Spleen (tissue), 11 donors: ENCODE measurements around the gene EPOP. TPM values are rescaled to one million over a fixed set of nuclear protein-coding genes. Genes with fewer than 3 reads are reported as not detected.
A peak's percentile ranks its signal among the peaks of the same experiment; 100 is the strongest.

Experiments used
- DNase-seq: peaks from one replicate; pipeline ENCODE4 v3.0.0-alpha.2; 2020
- H3K27ac ChIP-seq, 8 donors: fragments of 200-600 bp; sonication (generic) in 7 of 8; 1 replicate in 4 of 8; 2 replicates in 4 of 8; pipeline versions ENCODE4 v1.5.0 to v1.8.0; 2016 to 2021; ENCODE audit warnings: inconsistent platforms in 4 of 8, mild to moderate bottlenecking in 4 of 8, moderate library complexity in 1 of 8
- H3K27me3 ChIP-seq, 7 donors: fragments of 200-600 bp; sonication (generic) in 6 of 7; replicated peaks in 1 of 7; 1 replicate in 4 of 7; 2 replicates in 3 of 7; pipeline versions ENCODE4 v1.5.0 to v1.8.0; 2016 to 2021; ENCODE audit warnings: inconsistent platforms in 3 of 7, mild to moderate bottlenecking in 1 of 7
- H3K36me3 ChIP-seq, 6 donors: fragments of 200-600 bp; sonication (generic) in 5 of 6; 1 replicate in 4 of 6; 2 replicates in 2 of 6; pipeline versions ENCODE4 v1.5.0 to v1.8.0; 2016 to 2021; ENCODE audit warnings: inconsistent platforms in 2 of 6
- H3K4me1 ChIP-seq, 6 donors: fragments of 200-600 bp; sonication (generic) in 5 of 6; 1 replicate in 3 of 6; 2 replicates in 3 of 6; pipeline versions ENCODE4 v1.5.0 to v1.8.0; 2016 to 2021; ENCODE audit warnings: inconsistent platforms in 3 of 6
- H3K4me3 ChIP-seq, 8 donors: fragments of 200-600 bp; sonication (generic) in 7 of 8; 1 replicate in 4 of 8; 2 replicates in 4 of 8; pipeline versions ENCODE4 v1.5.0 to v1.8.0; 2016 to 2021; ENCODE audit warnings: inconsistent platforms in 4 of 8, mild to moderate bottlenecking in 4 of 8, moderate library complexity in 2 of 8
- H3K9me3 ChIP-seq, 8 donors: fragments of 200-600 bp; sonication (generic) in 7 of 8; 1 replicate in 4 of 8; 2 replicates in 4 of 8; pipeline versions ENCODE4 v1.5.0 to v1.8.0; 2016 to 2021; ENCODE audit warnings: inconsistent platforms in 4 of 8
- POLR2A ChIP-seq, 3 donors: fragments of 450-650 bp; IDR thresholded peaks; one replicate each; pipeline ENCODE4 v1.5.1; 2017; ENCODE audit warnings: antibody characterized with exemption in 3 of 3, mild to moderate bottlenecking in 1 of 3
- POLR2AphosphoS5 ChIP-seq, 3 donors: sonication (generic); formaldehyde crosslinking; IDR thresholded peaks; one replicate each; pipeline ENCODE4 v1.5.1; 2017; ENCODE audit warnings: antibody characterized with exemption in 3 of 3
- WGBS, 5 donors: extraction: QIAGEN DNeasy Blood & Tissue Kit in 3 of 5; methylation state at CpG; one replicate each; pipeline versions ENCODE4 v1.1.5 to v1.1.7; 2013 to 2018; 5-methylcytosine and 5-hydroxymethylcytosine counted together
- intact Hi-C: fragments of 100-400 bp; cut with DNase I; formaldehyde crosslinking; loops from one replicate; pipeline ENCODE4 v1.15.0; 2023; ENCODE audit warnings: low total_unique reads
- polyA plus RNA-seq, 3 donors: library from polyadenylated mRNA; stranded (reverse); fragments of 200-250 nt; gene quantifications; one replicate each; pipeline ENCODE4 v1.2.1, GENCODE V29; 2013
- total RNA-seq, 7 donors: library from RNA; depleted of rRNA in 3 of 7; stranded (reverse); fragments of >200 nt in 3 of 7; fragmentation: NEBNext Ultra II Directional in 4 of 7; extraction: Animal tissue kit (Norgen Biotek cat#: 25700) in 4 of 7; gene quantifications; one replicate each; pipeline versions ENCODE4 v1.1.0 to v1.2.1, GENCODE V29; 2016 to 2021
- TF ChIP-seq, protein P1 (sequence below), 11 experiments: fragments of 200-600 bp in 7 of 11; fragments of 450-650 bp in 4 of 11; sonication (generic) in 4 of 11; IDR thresholded peaks in 8 of 11; conservative IDR thresholded peaks in 3 of 11; 1 replicate in 7 of 11; 2 replicates in 4 of 11; pipeline versions ENCODE4 v1.4.0 to v1.8.0; 2016 to 2021; ENCODE audit warnings: antibody characterized with exemption in 11 of 11, inconsistent platforms in 4 of 11, mild to moderate bottlenecking in 1 of 11
- donor health status: healthy with polysubstance abuse.
- donor health status: DM: no; HTN: no; CAD: no; lungs with moderate emphysema.
- donor health status: DM: no; HTN: no; CAD: no.
- donor health status: Bipolar disorder and iron deficiency.
- donor health status: healthy.
- donor health status: DM: no; HTN: no; CAD: no.
- donor health status: DM: yes; HTN: yes; CAD: no.

The EPOP gene
- total and polyA plus RNA-seq, 10 donors = 0.51 to 6.4 (median 2.6) TPM

DNA sequence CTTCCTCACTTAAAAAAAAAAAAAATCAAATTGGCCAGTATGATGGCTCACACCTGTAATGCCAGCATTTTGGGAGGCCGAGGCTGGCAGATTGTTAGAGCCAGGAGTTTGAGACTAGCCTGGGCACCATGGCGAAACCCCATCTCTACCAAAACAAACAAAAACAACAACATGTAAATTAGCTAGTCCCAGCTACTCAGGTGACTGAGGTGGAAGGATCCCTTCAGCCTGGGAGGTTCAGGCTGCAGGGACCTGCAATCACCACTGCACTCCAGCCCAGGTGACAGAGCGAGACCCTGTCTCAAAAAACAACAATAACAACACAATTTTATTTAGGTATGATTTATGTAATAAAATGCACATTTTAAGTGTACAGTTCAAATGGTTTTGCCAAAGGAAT lies 6.3 kb upstream of the EPOP start:
- H3K27ac ChIP-seq = no peak overlapping the region
- TF ChIP-seq, protein P1, sequence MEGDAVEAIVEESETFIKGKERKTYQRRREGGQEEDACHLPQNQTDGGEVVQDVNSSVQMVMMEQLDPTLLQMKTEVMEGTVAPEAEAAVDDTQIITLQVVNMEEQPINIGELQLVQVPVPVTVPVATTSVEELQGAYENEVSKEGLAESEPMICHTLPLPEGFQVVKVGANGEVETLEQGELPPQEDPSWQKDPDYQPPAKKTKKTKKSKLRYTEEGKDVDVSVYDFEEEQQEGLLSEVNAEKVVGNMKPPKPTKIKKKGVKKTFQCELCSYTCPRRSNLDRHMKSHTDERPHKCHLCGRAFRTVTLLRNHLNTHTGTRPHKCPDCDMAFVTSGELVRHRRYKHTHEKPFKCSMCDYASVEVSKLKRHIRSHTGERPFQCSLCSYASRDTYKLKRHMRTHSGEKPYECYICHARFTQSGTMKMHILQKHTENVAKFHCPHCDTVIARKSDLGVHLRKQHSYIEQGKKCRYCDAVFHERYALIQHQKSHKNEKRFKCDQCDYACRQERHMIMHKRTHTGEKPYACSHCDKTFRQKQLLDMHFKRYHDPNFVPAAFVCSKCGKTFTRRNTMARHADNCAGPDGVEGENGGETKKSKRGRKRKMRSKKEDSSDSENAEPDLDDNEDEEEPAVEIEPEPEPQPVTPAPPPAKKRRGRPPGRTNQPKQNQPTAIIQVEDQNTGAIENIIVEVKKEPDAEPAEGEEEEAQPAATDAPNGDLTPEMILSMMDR (IDR thresholded peaks at IDR 0.05 in 8 of 11, conservative IDR thresholded peaks at IDR 0.05 in 3 of 11) = no peak
- TF ChIP-seq POLR2AphosphoS5 (IDR thresholded peaks at IDR 0.05) = no peak
- no peak for TF ChIP-seq POLR2A (IDR thresholded peaks at IDR 0.05)
- no peak for DNase-seq
- intact Hi-C loops = no loop called here
- WGBS, 5 donors = 72 to 93% (median 91%) methylated on average over 3 of the region's 3 CpGs
- peaks cover 0 to 8% (median 0%) of the 10 kb centered on the region in 7 donors for H3K27me3 ChIP-seq
- H3K36me3 ChIP-seq = no peaks in the 10 kb centered on the region
- no peaks in the 10 kb centered on the region for H3K9me3 ChIP-seq
- peaks cover 8 to 36% (median 17%) of the 10 kb centered on the region in 6 donors for H3K4me1 ChIP-seq
- no peak overlapping the region for H3K4me3 ChIP-seq

DNA sequence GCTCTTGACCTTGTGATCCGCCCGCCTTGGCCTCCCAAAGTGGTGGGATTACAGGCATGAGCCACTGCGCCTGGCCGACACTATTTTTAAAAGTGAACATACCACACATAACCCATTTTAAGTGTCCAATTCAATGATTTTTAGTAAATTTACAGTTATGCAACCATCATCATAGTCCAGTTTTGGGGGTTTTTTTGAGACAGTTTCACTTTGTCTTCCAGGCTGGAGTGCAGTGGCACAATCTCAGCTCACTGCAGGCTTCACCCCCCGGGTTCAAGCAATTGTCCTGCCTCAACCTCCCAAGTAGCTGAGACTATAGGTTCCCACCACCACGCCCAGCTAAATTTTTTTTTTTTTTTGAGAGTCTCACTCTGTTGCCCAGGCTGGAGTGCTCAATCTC lies 3.1 kb upstream of the EPOP start:
- Histone ChIP-seq H3K27me3 (peaks cover 0 to 41% (median 28%) of the 10 kb centered on the region in 7 donors), H3K27ac (peak overlapping the region in 2 of 8 donors; percentile 20 to 50), H3K9me3 (no peaks in the 10 kb centered on the region), H3K36me3 (no peaks in the 10 kb centered on the region), H3K4me3 (no peak overlapping the region), H3K4me1 (peaks cover 19 to 55% (median 40%) of the 10 kb centered on the region in 6 donors)
- no peak for DNase-seq
- 76 to 92% (median 77%) methylated on average over 6 of the region's 6 CpGs for WGBS, 5 donors
- no peak for TF ChIP-seq POLR2A (IDR thresholded peaks at IDR 0.05)
- TF ChIP-seq, protein P1 (IDR thresholded peaks at IDR 0.05 in 8 of 11, conservative IDR thresholded peaks at IDR 0.05 in 3 of 11) = no peak
- no peak for TF ChIP-seq POLR2AphosphoS5 (IDR thresholded peaks at IDR 0.05)
- intact Hi-C loops = loop anchor here (2.0 kb wide), 1 partner anchor 55 kb away; no protein-coding TSS in a partner anchor

DNA sequence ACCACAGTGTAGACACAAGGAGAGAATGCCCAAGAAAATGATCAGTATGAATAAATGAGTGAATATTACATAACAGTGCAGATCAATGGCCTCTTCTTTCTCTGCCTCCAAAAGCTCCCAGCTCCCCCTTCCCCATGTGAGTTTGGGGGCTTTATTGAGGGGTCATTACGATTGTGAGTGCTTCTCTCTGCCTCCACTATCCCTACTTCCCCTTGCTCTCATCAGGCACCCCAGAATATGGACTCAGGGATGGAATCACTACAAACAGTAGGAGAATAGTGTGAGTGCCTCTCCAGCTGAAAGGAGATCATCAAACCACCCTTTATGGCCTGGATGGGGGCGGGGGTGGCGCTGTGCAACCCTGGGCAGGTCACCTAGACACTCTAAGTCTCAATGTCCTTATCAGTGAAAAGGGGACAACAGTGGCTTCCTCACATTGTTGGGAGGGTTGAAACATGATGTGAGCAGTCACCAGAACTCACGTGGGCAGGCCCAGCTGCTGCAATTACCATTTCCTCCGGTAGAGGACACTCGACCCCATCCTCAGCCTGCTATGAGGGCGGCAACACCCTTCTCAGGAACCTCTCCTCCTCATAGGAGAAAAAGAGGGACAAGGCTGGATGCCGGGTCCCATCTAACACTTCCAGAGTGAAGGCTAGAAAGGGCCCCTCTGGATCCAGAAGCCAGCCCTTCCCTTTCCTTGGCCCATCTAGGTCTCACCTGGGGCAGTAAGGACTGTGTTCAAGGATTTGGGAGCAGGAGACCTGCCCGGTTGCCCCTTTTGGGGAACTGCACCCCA lies 2.1 kb upstream of the EPOP start:
- intact Hi-C loops = loop anchor here (2.0 kb wide), 1 partner anchor 56 kb away; no protein-coding TSS in a partner anchor
- peak; percentile 91 for DNase-seq
- TF ChIP-seq POLR2A (IDR thresholded peaks at IDR 0.05) = no peak
- TF ChIP-seq POLR2AphosphoS5 (IDR thresholded peaks at IDR 0.05) = peak in 2 of 3 donors; percentile 60 to 71
- TF ChIP-seq, protein P1 (IDR thresholded peaks at IDR 0.05 in 8 of 11, conservative IDR thresholded peaks at IDR 0.05 in 3 of 11) = peak; percentile 86 to 98 (median 97)
- Histone ChIP-seq H3K27ac (peak overlapping the region in 3 of 8 donors; percentile 20 to 50 (median 26)), H3K36me3 (no peaks in the 10 kb centered on the region), H3K27me3 (peaks cover 0 to 50% (median 37%) of the 10 kb centered on the region in 7 donors), H3K4me3 (no peak overlapping the region), H3K4me1 (peaks cover 19 to 65% (median 41%) of the 10 kb centered on the region in 6 donors), H3K9me3 (no peaks in the 10 kb centered on the region)
- 8 to 13% (median 10%) methylated on average over 8 to 9 of the region's 9 CpGs for WGBS, 5 donors
